Stimulated activated CD8-positive, alpha-beta memory T cell treated with anti-CD3 and anti-CD28 coated beads, Interleukin-4, amount 100 ng/mL, for 1 hour (primary cell): ENCODE results near the gene TBCD.

ENCODE experiments used
- DNase-seq, 2 donors: peaks; one replicate each; pipeline ENCODE4 v3.0.0-alpha.2; 2020; ENCODE audit warnings: low read depth in 2 of 2, low spot score in 1 of 2

TBCD gene

DNA sequence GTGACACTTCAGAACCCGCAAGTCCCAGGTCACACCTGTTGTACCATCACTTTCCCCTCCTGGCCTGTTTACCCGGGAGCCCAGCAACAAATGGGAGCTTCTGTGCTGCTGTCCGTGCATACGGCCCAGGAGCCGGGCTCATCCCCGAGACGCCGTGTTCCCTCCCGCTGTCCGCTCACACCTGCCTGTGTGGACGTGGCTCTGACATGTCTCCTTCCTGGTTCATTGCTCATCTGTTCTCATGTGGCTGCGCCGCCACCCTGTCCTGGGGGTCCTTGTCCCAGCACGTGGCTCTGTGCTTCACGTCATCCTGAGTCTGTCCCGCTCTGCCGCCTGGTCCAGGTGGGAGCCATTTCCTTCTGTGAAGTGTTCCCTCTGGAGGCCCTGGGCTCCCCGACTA is 37.9 kb downstream of the TBCD start:
- no peak for DNase-seq

DNA sequence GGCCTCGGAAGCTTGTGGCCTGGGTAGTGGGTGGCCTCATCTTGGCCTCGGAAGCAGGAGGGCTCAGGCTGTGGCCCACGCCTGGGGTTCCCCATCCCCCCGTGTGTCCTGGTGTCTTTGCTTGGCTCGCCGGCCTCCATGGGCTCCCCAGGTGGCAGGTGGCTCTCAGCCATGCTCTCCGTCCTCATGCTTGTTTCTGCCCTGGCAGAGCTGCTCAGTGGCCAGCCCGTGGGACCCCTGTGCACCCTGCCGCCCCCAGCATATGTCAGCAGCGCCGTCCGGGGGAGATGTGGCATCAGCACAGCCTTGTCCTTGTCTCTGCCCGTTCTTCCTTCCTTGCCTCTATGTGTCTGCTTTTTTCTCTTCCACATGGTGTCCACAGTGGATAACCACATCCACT is 38.5 kb downstream of the TBCD start:
- no peak for DNase-seq

DNA sequence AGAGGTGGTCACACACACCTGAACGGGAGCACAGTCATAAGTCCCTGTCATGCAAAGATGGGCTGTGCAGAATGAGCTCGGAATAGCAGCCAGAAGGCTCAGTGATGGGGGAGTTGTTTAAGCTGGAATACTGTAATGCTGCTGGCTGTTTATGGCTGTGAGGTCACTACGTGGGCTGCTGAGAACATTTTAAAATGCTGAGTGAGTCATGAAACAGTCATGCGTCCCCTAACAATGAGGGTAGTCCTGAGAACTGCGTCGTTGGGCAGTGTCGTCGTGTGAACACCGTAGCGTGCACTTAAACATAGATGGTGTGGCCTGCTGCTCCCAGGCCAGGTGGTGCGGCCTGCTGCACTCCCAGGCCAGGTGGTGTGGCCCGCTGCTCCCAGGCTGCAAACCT is 39.7 kb downstream of the TBCD start:
- DNase-seq, result no peak

DNA sequence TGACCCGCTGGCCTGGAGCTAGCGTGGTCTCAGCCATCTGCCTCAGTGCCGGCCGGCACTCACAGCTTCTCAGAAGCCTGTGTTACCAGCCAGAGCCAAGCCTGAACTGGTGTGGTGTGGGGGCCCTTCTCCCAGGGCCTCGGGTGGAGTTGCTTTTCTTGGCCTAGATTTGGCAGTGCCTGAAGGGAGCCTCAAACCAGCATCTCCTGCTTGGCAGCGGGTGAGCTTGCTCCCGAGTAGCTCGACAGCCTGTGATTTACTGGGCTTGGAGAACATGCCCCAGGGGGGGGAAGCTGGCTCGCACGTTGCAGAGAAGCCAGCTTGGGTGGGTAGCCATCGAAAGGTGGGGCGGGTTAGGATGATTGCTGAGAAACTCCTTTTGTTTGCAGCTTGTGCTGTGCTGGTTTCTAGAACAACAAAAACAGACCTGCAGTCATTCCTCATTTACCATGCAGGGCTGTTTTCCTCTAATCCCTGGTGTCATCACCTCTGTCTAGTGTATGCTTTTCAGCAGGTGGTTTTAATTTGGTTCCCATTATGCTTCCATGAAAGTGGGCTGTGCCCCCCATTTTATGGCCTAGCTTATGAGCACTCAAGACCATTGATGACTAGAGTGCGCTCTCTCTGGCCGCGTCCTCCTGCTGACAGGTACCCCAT is 42.2 kb downstream of the TBCD start:
- no peak for DNase-seq

DNA sequence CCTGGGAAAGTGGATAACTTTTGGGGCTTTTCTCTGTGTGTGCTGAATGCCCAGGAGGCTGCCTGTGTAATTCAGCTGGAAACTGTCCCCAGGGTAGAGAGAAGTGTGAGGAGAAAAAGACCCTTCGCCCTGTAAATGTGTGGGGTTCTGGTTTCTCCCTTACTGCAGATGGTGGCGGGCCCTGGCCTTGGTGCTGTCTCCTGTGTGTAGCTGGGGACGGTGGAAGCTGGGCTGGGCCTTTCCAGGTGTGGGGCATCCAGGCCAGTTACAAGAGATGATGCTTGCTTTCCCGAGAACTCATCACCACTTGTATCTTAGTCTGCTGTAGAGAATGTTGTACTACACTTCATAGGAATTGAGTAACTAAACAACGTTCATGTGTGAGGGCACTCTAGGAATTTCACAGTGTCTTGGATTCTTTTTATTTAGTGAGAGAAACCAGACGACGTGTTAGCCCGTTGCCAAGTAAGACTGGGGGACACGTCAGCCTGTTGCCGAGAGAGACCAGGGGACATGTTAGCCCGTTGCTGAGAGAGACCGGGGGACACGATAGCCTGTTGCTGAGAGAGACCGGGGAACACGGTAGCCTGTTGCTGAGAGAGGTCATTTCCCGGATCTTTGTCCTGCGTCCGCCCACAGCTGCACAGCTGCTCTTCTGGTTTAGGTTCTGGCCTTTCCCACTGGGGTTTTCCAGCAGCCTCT is 43.1 kb downstream of the TBCD start:
- DNase-seq, result no peak

DNA sequence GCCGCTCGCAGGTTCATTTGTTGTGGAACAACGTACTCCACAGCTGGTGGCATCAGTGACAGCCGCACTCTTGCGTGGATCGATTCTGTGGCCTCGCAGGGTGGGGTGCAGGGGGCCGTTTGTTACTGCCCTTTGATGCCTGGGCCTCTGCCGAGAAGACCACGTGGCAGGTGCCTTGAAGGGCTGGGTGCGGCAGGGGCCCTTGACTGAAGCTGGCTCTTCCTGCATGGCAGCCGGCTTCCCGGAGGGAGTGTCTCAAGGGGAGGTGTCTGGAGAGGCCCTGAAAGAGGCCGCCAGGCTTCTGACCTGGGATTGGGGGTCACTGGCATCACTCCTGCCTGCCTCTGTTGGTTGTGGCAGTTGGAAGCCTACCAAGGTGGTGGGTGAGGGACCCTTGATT is 43.8 kb downstream of the TBCD start:
- no peak for DNase-seq

DNA sequence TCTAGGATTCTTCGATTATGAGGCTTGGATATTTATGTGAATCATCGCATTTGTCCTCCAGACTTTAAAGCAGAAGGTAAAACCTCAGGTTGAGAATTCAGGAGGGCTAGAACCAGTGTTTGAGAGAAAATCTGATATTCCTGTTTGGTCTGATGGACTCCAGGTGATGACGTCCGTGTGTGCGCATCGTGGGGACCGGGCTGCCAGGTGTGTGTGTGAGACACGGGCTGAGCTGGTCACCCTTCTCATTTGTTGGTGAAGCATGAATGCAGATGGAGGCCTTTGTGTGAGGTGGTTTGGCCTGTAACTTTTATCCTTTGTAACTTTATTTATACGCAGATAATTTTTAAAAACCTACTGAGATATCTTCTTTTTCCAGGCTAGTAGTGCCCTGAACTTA is 45.2 kb downstream of the TBCD start:
- no peak for DNase-seq

DNA sequence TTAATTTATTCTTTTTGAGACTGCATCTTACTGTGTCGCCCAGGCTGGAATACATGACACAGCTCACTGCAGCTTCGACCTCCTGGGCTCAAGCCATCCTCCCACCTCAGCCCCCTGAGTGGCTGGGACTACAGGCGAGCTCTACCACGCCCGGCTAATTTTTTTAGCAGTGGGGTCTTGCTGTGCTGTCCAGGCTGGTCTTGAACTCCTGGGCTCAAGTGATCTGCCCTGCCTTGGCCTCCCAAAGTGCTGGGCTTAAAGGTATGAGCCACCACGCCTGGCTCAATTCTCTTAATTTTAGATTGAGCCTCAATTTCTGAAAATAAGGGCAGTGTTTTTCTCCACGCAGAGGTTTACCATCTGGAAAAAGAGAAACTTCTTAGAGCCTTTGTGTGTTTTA is 46.9 kb downstream of the TBCD start:
- no peak for DNase-seq

DNA sequence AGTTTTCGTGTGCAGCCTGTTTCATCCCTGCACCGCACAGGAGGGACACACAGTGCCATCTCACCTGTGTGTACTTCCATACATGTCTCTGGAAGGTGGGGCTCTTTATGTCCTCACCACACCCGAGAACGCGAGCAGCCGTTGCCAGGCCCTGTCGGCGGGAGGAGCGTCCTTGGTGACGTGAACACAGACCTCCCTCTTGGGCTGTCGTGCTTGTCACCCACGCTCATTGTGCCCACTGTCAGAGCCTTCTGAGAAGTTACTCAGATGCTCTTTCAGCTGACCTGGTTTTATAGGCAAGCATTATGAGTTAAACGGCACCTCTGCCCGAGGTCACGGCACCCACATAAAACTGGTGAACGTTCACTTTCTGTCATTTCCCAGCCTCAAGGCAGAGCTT is 47.7 kb downstream of the TBCD start:
- no peak for DNase-seq

DNA sequence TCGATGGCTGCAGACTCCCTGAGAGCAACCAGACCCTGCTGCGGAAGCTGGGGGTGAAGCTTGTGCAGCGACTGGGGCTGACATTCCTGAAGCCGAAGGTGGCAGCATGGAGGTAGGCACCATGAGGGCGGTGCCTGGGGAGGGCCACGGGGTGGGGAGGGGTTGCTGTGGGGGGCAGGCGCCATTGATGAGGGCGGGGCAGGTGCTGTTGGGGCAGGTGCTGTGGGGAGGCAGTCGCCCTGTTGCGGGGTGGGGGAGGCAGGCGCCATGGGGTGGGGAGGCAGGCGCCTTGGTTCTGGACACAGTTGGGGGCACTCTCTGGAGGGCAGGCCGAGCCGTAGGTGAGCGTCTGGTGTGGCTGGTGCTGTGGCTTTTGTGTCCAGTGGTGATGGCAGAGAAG is 49.0 kb downstream of the TBCD start:
- no peak for DNase-seq

DNA sequence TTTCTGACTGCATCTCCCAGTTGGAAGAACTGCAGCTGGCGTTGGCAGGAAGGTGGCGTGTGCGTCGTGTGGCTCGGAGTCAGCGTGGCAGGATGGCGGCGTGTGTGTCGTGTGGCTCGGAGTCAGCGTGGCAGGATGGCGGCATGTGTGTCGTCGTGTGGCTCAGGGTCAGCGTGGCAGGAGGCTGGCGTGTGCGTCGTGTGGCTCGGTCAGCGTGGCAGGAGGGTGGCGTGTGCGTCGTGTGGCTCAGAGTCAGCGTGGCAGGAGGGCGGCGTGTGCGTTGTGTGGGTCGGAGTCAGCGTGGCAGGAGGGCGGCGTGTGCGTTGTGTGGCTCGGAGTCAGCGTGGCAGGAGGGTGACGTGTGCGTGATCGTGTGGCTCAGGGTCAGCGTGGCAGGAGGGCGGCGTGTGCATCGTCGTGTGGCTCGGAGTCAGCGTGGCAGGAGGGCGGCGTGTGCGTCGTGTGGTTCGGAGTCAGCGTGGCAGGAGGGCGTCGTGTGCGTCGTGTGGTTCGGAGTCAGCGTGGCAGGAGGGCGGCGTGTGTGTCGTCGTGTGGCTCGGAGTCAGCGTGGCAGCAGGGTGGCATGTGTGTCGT is 49.6 kb downstream of the TBCD start:
- no peak for DNase-seq

DNA sequence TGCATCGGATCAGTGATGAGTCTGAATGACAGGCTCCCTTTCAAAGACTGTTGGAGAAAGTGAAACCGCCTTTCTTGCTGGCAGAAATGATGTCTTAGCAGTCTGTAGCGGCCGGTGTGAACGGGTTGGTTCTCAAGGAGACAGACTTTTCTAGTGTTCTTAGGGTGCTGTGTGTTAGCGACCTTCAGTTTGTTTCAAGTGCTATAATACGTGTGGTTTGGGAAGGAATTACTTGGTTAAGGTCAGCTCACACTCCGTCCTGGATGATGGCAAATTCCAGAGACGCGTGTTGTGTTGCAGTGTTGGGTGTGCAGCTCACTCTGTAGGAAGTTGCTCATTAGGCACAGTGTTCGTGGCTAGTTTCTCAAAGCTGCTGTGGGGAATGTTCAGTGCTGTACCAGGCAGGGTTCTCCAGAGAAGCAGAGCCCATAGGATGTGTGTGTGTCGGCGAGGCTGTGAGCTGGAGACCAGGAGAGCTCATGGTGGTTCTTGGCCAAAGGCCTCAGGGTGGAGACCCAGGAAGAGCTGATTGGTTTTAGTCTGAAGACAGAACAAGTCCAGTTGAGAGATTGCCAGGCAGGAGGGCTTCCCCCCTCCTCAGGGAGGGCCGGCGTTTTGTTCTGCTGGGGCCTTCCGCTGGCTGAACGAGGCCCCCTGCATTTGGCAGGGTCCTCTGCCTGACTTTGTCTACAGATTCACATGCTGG is 50.4 kb downstream of the TBCD start:
- DNase-seq, result no peak

DNA sequence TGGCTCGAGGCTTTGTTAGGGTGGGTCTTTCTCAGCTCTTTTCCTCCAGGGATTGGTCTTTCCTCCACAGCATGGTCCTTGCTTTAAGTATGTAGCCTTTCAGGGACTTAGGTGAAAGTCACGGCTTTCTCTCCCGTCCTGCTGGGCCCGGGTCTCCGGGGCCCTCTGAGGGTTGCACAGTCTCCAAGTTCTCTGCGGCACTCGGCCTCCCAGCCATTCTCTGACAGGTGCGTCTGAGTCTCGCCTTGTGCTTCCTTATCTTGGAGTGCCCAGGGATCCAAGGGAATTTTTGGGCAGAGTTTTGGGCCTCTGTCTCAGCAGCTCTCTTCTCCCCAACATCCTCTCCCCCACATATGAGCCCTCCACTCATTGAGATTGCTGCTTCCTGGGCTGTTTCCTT is 51.3 kb downstream of the TBCD start:
- no peak for DNase-seq

DNA sequence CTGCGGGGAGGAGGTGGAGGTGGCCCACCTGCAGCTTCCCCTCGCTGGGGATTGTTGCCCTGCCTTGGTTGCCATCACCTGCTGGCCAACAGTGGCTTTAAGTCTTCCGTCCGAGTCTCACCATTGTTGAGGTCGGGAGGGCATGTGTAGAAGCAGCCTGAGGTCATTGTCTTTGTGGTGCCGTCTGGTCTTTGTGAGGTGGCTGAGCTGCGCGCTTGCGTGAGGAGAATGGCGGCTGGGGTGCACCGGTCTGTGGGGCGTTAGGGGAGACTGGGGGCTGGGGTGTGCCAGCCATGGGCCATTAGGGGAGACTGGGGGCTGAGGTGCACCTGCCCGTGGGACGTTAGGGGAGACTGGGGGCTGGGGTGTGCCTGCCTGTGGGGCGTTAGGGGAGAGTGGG is 51.7 kb downstream of the TBCD start:
- no peak for DNase-seq

DNA sequence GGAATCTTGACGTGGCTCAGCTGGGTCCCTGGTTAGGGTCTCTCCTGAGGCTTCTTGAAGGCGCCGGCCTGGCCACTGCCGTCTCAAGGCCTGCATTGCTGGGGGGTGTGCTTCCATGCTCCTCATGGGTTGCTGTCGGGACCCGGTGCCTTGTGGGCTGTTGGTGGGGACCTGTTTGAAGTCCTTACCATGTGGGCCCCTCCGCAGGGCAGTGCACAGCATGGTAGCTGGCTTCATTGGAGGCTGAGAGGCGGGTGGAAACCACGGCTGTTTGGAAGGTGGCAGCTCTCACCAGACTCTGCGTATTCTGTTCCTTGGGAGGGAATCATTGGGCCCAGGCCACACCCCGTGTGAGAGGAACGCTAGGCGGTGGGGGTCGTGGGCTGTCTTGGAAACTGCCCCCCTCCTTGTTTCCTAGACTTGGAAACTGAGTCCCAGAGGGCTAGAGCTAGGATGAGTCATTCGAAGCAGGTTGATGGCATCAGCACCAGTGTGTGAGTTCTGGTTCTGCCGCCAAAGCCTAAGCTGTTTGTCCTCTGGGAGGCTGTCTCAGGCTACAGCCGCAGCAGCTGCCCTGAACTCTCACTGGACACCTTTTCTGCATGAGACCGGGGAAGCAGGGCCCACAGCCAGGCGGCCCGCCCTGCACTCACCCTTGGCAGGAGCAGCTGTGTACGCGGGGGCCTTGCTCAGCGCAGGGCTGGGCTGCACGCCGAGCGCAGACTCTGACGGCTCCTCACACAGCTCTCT is 52.8 kb downstream of the TBCD start:
- DNase-seq, result no peak

DNA sequence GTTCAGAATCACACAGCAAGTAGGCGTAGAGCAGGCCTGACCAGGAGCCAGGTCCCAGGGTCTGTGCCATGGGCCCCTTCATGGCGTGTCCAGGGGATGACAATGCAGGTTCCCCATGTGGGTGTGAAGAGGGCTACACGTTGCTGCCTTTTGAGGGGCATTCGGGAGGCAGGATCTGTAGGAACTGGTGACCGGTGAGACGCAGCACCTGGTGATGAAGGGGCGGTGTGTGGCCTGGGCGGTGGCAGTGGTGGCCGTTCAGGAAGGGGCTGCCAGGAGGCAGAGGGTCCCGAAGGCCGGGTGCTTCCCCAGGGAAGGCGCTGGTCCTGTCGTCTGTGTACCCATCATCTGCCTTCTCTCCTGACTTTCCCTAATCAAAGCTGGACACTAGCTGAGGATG is 53.4 kb downstream of the TBCD start:
- DNase-seq, result no peak

DNA sequence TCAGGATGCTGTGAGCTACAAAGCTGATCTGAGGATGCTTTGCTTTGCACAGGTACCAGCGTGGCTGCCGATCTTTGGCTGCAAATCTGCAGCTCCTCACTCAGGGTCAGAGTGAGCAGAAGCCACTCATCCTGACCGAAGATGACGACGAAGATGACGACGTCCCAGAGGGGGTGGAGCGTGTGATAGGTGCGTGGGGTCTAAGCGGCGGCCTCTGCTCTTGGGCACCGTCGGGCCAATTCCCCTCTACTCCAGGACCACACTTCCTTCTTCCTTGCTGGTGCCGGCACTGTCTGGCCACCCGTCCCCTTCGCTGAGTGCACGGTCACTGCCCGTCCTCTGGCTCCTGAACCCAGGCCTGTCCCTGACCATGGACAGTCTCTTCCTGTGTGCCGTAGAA is 54.0 kb downstream of the TBCD start:
- DNase-seq, result no peak

DNA sequence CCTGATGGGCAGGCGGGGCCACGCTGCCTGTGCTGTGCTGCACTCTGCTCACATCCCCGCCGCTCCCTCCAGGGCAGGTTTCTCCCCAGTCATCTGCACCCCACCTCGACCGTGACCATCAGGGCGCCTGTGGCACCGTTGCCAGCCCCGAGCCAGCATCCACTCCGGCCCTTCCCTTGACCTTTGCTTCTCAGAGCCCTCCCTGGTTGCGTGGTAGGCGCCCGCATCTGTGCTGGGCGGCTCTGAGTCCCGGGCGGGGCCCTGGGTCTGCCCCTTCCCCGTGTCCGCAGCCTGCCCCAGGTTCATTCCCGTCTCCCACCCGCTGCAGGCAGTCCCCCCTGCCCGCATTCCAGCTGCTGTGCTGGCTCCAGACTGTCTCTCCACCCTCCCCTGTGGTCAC is 54.8 kb downstream of the TBCD start:
- no peak for DNase-seq

DNA sequence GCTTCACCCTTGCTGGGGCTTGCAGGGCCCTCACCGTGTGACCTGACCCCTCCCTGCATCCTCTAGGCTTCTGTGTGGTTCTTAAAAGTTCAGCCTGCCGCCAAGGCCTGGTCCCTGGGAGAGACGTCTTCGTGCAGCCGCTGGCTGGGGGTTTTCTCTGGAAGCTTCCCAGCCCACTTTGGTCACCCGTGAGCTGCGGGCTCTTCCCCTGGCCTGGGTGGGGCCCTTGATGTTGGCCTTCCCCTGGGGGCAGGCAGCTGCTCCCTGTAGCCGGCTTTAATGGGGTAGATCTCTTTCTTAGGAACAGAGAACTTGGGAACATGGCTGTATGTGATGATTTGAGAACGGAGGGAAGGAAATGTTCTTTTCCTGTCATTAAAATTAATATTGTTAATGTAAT is 55.2 kb downstream of the TBCD start:
- no peak for DNase-seq

DNA sequence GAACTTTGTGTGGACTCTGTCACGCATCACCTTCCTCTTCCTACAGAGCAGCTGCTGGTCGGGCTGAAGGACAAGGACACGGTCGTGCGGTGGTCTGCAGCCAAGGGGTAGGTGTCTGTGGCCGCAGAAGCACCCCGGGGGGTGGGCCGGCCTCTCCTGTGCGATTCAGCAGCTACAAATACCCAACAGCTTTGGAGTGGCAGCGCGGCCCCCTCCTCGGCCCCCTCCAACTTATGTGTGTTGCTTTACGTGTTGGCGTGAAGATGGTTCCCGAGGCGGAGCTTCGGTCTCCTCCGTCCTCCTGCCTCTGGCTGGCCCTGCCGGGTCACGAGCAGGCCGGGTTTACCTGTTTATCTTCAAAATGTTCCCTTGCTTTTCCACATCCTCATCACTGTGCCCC is 55.7 kb downstream of the TBCD start:
- no peak for DNase-seq

DNA sequence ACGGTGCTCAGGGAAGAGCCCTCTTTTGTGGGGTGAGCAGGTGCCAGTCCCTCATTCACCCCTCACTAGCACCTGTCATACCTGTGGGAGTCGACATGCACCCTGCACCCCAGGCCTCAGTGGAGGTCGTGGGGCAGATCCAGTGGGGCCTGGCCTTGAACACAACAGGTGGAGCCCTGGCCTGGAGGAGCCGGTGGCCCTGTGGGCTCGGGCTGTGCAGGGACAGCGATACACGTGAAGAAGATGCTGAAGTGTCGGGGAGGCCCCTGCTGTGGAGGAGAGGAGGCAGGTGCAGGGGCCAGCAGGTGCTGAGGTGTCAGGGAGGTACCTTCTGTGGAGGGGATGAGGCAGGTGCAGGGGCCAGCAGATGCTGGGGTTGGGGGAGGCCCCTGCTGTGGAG is 56.1 kb downstream of the TBCD start:
- no peak for DNase-seq
